ENCODE data around the gene RIPK1.
"Not testable (repeated sequence)": the region's sequence is repeated elsewhere in the genome, so short reads cannot be mapped to it uniquely, and the experiment has no call there.

Gene RIPK1

DNA sequence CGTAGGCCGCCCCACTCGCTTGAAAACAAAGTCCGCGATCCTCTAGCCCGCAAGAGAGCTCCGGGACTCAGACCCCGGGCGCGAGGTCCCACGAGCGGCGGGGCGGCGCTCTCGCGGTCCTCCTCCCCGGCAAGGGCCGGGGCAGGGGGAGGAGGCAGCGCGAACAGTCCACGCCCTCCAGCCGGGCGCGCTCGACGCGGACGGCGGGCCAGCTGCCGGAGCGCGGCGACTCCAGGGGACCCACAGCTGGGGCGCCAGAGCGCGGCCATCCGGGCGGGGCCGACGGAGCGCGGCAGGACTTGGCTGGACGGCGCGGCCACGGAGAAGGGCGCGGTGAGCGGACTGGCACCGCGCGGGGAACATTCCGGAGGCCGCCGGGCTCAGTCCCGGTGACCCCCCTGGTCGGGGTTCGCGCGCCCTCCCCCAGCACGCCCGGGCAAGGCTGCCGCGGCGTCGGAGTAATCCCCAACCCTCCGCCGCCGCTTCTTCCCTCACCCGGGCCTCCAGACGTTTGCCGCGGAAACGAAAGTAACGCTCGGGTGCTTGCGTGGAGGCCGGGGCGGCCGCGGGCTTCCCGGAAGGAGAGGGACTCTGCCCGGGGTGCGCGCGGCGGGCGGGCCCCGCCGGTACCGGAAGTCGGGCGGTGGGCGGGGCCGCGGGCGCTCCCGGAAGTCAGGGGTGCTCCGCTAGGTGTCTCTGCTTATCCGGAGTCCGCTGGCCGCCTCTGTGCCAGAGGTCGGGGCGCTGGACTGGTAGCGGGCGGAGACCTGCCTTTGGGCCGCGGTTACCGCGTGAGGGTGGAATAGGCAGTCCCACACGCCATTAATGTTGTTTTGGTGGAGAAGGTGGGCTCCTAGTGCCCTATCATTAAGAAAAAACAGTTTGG, at the start of gene RIPK1:
Gene RIPK1 (plus strand): TSS at position 166 of the 886 bp plus-strand sequence. CDS start 8,330 bp downstream, outside the sequence.
- peak; percentile 97 for DNase-seq

DNA sequence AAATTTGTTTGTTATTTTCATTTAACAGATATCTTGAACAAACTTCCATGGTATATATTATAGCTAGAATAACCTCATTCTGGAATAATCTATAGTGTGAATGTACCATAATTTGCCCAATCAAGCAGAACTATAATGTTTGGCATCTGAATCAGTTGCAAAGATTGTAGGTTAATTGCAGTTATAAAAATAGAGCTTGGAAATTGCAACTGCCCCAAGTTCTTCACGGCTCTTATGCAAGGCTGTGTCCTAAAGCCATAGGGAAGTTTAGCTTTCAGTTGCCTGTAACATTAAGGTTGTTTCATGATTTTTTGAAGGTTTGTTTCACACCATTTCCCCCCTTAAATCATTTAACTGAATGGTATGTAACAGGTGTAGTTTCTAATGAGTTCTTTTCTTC, 49.2 kb upstream of the RIPK1 start:
- no peak for DNase-seq

DNA sequence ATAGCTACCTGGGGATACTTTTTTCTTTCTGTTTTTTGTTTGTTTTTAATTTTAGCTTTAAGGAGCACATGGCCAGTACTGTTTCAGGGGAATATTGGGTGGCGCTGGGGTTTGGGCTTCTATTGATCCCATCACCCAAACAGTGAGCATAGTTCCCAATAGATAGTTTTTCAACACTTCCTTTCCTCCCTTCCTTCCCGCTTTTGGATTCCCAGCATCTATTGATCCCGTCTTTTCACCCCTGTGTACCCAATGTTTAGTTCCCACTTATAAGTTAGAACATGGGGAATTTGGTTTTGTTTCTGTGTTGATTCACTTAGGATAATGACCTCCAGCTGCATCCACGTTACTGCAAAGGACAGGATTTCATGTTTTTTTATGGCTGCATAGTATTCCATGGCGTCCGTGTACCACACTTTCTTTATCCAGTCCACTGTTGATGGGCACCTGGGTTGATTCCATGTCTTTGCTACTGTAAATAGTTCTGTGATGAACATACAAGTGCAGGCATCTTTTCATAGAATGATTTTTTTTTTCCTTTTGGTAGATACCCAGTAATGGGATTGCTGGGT, 48.5 kb upstream of the RIPK1 start:
- no peak for DNase-seq

DNA sequence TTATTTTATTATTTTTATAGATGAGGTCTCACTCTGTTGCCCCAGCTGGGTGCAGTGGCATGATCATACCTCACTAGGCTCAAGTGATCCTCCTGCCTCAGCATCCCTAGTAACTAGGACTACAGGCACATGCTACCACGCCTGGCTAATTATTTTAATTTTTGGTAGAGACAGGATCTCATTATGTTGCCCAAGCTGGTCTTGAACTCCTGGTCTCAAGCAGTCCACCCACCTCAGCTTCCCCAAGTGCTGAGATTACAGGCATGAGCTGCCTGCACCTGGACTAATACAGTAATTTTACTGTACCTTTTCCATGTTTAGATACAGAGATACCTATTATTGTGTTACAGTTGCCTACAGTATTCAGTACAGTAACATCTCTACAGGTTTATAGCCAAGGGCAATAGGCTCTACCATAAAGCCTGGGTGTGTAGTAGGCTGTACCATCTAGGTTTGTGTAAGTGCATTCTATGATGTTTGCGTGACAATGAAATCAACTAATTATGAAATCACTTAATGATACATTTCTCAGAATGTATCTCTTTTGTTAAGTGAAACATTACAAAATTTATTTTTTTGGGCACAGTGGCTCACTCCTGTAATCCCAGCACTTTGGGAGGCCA, 47.2 kb upstream of the RIPK1 start:
- DNase-seq = not testable (repeated sequence)

DNA sequence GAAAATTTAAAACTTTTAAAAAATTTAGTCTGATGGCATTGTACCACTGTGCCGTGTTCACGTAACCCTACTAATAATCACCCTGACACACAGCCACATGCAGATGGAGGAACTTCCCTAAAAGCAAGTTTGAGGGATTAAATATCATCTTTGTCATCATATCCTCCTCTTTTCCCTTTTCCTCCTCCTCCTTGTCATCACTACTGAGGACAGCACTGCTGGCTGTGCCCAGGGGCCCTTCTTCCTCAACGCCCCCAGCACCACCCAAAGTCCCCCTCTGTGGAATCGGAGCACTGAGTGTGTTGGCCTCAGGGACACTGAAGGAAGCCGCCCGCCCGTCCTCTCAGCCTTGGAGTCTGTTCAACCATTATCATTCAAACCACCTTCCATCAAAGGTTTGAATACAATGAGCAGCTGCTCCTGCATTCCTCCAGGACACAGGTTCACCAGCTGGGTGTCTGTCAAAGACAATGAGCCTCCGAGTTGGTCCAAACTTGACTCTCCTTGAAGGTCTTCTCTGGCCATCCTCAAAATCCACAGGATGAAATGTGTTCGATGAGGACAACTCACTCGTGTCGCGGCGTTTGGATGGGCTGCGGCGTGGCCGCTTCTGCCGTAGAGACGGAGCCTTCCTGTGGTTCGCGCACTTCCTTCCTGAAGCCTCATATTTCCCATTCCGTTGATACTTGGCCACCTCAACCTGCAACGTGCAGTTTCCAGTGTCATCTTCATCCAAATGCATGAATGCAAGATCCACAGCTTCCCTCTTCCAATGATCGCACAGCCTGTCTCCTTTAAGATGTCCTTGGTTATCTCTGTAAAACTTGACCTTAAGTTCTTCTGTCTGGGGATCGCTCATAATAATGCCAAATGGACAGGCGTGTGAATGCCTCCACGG, 45.3 kb upstream of the RIPK1 start:
- DNase-seq = peak; percentile 72

DNA sequence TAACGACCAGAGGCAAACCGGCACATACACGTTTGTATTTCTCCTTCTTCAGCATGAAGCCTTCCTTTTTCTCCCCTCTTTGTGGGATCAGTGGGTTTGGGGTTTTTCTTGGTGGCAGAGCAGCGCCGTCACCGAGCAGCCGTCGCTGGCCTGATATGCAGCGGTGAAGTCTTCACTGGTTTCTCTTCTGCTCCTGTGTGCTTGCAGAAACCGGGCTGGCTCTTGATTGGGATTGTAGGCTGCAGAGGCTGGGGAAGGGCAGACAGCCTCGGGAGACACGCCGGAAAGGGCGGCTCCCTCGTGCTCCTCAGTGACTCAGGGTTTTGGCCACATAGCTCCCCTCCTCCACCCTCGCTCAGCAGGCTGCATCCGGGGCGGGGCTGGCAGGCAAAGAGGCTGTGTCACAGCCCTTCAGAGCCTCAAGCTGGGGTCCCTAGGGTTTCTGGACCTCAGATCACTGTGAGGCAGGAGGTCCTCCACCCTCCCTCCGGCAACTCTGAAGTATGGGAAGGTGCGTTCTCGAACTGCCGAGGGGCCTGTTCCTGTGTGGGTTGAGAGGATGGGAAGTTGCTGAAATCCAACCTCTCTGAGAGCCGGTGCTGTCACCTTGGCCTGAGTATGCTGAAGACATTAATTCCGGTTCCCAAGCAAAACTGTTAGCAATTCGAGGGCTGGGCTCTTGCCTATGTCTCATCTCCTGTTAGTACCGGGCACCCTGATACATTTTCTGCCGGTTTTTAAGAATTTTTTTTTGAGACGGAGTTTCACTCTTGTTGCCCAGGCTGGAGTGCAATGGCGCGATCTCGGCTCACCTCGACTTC, 44.4 kb upstream of the RIPK1 start:
- DNase-seq = peak; percentile 96

DNA sequence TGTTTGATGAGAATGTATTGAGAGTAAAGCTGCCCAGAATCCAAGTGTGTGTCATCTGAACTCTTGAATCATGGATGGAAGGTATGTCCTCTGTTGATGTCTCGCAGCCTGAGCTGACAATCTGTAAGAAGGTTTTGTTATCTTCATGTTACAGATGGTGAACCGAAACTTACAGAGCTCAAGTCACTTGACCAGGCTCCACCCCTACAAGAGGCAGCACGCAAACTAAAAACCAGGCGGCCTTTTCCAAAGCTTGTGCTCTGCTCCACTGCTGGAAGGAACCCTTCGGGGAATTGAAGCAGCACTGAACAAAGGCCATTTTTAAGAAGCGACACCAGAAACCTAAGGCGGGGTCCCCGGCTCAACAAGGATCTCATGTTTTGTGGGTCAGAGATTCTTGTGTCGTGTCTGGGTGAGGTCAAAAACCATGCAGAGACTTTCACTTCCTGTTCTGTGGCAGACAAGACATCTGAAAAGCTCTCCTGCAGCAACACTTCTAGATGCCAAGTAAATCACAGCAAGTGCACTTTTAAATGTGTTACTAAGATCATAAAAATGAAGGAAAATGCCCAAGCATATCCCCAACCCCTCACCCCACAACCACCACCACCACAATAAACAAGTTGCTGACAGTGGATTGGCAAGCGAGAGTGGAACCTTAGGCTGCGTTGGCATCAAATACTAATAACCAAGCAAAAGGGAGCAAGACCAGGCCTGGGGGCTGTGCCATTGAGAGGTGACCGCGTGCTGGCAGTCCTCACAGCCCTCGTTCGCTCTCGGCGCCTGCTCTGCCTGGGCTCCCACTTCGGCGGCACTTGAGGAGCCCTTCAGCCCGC, 41.3 kb upstream of the RIPK1 start:
- DNase-seq = peak; percentile 55

DNA sequence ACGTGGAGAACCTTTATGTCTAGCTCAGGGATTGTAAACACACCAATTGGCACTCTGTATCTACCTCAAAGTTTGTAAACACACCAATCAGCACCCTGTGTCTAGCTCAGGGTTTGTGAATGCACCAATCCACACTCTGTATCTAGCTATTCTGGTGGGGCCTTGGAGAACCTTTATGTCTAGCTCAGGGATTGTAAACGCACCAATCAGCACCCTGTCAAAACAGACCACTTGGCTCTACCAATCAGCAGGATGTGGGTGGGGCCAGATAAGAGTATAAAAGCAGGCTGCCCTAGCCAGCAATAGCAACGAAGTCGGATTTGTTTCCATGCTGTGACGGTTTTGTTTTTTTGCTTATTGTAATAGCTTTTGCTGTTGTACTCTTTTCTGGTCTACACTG, 40.1 kb upstream of the RIPK1 start:
- not testable (repeated sequence) for DNase-seq

DNA sequence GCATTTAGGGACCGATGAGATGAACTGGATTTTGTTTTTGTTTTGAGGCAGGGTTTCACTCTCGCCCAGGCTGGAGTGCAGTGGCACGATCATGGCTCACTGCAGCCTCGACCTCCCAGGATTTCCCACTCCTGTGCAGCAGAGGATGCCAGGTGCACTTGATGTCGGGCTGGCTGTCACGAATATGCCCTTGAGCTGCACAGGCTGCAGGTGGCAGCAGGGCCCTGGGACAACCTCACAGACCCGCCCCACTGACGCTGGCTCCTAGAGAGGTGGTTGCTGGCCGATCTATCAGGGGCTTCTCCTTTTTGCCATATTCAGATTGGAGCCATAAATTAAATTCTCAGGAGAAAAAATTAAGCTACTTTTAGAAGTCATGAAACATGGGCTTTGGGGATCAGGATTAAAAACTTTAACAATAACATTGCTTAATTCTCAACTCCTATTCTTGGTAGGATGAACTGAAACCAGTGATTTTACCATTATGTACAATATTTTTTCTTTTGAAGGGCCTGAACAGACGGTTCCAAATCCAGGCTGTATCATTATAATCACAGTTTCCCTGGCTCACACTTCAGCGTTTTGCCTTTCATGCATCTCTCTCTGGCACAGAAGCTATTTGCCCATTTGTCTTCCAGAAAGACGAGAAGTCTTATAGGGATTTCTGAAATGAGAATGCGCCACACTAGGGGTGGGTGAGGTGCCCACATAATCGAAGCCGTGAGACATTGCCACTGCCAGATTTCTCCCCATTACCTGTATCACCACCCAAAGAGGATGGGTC, 36.2 kb upstream of the RIPK1 start:
- DNase-seq = no peak

DNA sequence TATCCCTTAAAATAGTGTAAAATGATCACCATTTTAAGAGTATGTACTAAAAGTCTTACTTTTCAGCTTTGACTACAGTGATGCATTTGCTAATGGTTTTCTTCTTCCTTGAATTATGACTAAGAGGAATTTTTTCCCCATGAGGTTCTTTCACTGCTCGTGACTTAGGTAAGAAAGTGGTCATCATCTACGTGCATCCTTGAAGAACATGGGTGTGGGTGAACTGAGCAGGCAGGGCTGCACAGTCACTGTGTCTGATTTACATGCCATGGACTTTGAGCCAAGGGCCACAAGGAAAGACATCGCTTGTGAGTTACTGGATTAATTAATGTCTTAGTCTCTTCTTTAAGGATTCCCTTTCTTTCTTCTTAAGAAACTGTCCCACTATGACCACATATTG, 35.3 kb upstream of the RIPK1 start:
- DNase-seq = no peak

DNA sequence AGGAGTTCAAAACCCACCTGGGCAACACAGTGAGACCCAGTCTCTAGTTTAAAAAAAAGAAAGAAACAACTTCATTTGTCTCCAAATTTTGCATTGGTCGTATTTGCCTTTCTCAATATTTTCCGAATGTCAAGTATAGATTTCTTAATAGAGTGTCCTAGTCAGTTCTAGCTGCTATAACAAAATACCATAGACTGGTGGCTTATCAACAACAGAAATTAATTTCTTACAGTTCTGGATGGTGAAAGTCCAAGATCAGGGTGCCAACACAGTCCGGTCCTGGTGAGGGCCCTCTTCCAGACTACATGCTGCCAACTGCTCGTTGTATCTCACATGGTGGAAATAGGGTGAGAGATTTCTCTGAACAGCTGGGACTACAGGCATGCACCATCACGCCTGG, 34.6 kb upstream of the RIPK1 start:
- DNase-seq = no peak

DNA sequence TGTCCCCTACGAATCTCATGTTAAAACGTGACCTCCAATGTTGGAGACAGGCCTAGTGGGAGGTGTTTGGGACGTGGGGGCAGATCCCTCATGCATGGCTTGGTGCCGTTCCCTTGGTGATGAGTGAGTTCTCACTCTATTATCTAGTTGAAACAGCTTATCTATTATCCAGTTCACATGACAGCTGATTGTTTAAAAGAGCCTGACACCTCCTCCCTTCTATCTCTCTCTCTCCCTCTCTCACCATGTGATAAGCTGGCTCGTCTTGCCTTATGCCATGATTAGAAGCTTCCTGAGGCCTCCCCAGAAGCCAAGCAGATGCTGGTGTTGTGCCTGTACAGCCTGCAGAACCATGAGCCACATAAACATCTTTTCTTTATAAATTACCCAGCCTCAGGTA, 32.9 kb upstream of the RIPK1 start:
- DNase-seq = no peak

DNA sequence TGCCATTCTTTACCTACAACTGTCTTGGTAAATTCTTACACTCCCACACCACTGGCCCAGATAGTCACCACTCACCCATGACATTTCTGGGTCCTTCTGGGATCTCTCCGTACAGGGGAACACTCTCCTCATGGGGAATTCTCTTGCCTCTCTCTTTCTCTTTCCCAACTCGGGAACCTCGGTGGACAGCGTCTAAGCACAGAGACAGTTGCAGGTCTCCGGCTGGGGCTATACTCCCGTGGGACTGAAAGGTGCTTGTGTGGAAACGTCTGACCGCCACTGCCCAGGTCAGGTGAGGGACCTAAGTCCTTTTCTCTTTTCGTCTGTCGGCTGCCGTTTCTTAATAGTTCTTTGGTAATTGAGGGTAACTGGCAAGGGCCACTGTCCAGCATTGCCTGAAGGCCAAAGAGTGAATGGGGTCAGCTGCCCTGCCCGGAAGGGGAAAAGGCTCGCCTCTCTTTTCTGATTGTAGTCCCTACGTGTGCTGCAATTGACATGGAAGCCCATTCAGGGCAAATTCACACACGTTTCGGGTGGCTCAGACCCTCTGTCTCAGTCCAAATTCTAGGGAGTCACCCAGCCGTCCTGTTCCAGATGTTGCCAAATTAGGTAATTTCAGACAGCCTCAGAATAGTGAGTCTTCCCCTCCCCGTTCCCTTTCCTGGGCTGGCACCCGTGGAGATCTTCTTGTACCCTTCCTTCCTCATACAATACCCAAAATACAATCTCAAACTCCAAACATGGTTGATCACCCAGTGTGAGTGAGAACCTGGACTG, 31.2 kb upstream of the RIPK1 start:
- DNase-seq = no peak

DNA sequence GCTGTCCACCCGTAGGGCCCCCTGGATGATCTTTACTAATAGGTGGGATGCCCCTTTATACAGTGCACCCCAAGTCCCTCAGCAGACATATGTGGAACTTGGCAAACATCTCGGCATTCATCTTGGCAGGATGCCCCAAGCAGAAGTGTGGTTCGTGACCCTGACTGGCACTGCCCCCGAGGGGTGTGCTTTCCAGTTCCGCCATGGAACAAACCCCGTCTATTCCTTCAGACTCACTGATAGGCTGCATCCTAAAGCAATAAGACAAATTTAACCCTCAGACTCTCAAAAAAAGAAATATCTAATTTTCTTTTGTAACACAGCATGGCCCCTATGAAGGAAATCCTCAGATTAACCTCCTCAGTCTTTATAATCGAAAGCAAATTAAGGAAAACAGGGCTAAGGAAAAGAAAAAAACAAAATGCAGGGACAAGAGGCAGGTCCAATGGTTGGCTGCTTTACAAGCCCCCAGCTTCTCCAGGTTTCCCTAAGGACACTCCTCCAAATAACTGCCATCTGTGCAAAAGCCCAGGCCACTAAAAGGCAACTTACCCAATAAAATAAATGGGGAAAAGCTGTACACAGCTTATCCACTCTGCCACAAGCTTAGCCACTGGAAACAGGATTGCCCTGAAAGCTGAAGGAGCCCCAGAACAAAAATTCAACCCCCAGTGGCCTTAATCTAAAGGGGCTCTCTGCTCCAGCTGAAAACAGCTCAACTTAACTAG, 30.5 kb upstream of the RIPK1 start:
- DNase-seq = no peak

DNA sequence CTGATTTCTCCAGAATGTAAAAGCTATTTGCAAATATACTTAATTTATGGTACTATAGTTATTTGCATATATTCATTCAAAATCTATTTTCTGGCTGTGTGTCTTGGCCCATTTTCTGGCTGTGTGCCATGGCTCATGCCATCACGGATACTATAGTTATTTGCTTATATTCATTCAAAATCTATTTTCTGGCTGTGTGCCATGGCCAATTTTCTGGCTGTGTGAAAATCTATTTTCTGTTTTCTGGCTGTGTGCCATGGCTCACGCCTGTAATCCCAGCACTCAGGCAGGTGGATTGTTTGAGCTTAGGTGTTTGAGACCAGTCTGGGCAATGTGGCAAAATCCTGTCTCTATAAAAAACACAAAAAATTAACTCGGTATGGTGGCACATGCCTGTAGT, 28.9 kb upstream of the RIPK1 start:
- no peak for DNase-seq

DNA sequence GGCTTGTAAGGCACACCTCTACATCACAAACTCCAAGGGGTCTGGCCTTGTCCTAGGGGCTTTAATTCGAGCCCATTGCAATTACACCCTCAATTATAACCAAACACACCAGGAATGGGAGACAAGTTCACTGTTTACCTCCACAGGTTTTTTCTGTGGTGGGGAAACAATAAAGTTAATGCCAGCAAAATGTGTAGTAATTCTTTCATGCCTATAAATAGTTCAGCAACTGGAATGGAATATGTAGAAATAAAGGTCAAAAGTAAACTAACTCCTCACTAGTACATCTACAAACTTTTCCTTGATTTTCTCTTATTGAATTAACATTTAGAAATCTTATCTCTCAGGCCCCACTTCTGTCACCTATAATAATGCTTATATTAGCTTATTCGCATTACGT, 27.1 kb upstream of the RIPK1 start:
- no peak for DNase-seq

DNA sequence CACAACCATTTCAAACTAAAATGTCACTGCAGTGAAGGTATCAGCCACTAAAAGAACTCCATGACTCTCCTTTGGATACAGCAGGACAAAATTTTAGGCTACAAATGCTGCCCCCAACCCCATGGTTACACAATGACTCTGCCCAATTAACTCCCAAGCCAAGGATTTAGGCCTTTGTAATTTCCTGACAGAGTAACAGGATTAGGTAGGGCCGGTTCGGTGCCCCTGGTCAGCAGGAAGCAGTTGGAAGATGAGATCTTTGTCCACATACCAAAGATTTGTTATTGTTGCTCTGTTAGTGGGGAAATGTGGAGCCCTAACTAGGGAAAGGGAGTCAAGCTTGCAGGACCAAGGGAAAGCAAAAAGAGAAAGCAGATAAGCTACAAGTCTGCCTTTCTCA, 26.7 kb upstream of the RIPK1 start:
- no peak for DNase-seq

DNA sequence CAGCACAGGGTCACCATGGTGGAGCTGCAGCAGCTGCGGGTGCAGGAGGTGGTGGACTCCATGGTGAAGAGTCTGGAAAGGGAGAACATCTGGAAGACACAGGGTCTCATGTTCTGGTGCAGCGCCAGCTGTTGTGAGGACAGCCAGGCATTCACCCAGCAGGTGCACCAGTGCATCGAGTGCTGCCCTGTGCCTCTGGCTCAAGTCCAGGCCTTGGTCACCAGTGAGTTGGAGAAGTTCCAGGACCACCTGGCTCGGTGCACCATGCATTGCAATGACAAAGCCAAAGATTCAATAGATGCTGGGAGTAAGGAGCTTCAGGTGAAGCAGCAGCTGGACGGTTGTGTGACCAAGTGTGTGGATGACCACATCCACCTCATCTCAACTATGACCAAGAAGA, 22.9 kb upstream of the RIPK1 start:
- DNase-seq = no peak

DNA sequence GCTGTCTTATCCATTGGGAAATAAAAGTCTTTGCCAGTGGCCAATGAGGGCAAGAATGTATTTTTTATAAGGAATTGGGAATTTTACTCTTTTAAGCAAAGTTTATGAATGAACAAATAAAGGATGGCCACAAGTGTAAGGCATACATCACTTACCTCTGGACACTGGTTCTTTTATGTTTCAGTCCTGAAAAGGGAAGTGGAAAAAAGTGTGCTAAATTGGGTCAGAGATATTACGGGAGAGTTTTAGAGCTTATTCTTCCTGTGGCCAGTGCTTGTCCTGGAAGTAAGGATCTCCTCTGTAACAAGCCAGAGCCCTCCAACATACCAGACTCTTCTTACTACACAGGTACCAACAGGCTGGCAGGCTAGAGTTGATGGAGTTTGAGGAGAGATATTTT, 22.5 kb upstream of the RIPK1 start:
- no peak for DNase-seq

Measured in activated CD4-positive, alpha-beta T cell treated with anti-CD3 and anti-CD28 coated beads, Interleukin-2, Interleukin-6, amounts not matched to agents 100 ng/mL and 50 ng/mL, durations not matched to agents 16 hours and 8 hours (primary cell).